HG03565 (cell line): ENCODE data around the gene RBM47.
A peak's percentile ranks its signal among the peaks of the same experiment; 100 is the strongest.

Experiments
- ATAC-seq: cut with Tn5 transposase; IDR thresholded peaks from one replicate; pipeline ENCODE4 v1.9.1; 2021; ENCODE audit warnings: mild to moderate bottlenecking, moderate library complexity; ENCODE audit not compliant: unreplicated experiment

RBM47 gene

GRCh38 chr4:40626183-40626990, 3.3 kb downstream of the RBM47 start:
- ATAC-seq: no peak

- ATAC-seq: no peak
Measured at GRCh38 chr4:40623707-40624106, 6.0 kb downstream of the RBM47 start.

- peak; percentile 39 for ATAC-seq
Measured at GRCh38 chr4:40622913-40623312, 6.8 kb downstream of the RBM47 start.

- ATAC-seq: peak; percentile 51
Measured at GRCh38 chr4:40621592-40622512, 7.8 kb downstream of the RBM47 start.

GRCh38 chr4:40621229-40621591, 8.5 kb downstream of the RBM47 start:
- peak; percentile 19 for ATAC-seq

GRCh38 chr4:40619600-40619999, 10.1 kb downstream of the RBM47 start:
- no peak for ATAC-seq

GRCh38 chr4:40617872-40618271, 11.8 kb downstream of the RBM47 start:
- ATAC-seq: no peak

GRCh38 chr4:40614031-40614430, 15.6 kb downstream of the RBM47 start:
- ATAC-seq: no peak

- no peak for ATAC-seq
Measured at GRCh38 chr4:40613456-40613855, 16.2 kb downstream of the RBM47 start.

- ATAC-seq: no peak
Measured at GRCh38 chr4:40612831-40613230, 16.8 kb downstream of the RBM47 start.

GRCh38 chr4:40612283-40612682, 17.4 kb downstream of the RBM47 start:
- ATAC-seq: no peak

GRCh38 chr4:40608628-40609027, 21.0 kb downstream of the RBM47 start:
- no peak for ATAC-seq

GRCh38 chr4:40607221-40607620, 22.4 kb downstream of the RBM47 start:
- no peak for ATAC-seq

GRCh38 chr4:40606239-40606767, 23.4 kb downstream of the RBM47 start:
- ATAC-seq: no peak

- no peak for ATAC-seq
Measured at GRCh38 chr4:40603281-40603680, 26.4 kb downstream of the RBM47 start.

GRCh38 chr4:40601641-40602040, 28.0 kb downstream of the RBM47 start:
- no peak for ATAC-seq

- ATAC-seq: no peak
Measured at GRCh38 chr4:40600850-40601249, 28.8 kb downstream of the RBM47 start.

GRCh38 chr4:40599431-40599830, 30.2 kb downstream of the RBM47 start:
- ATAC-seq: no peak

- ATAC-seq: no peak
Measured at GRCh38 chr4:40596522-40596921, 33.1 kb downstream of the RBM47 start.

- ATAC-seq: no peak
Measured at GRCh38 chr4:40595981-40596380, 33.7 kb downstream of the RBM47 start.

- no peak for ATAC-seq
Measured at GRCh38 chr4:40594261-40595178, 35.1 kb downstream of the RBM47 start.
